HCT116 (cell line): Measurements from ENCODE around the gene METRN. TPM values are rescaled to one million over a fixed set of nuclear protein-coding genes. Genes with fewer than 3 reads are reported as not detected.

Source experiments
- ATAC-seq: fragments of 200-7000 bp; cut with Tn5 transposase; 2 replicates; pipeline ENCODE4 v1.9.1; 2020; ENCODE audit warnings: mild to moderate bottlenecking, moderate library complexity
- BruUV-seq: library from RNA; stranded (reverse); fragments of 400-500 nt; replicated peaks from 2 replicates; lab custom pipeline; 2021; lab: Mats Ljungman, UMichigan
- CTCF ChIA-PET: fragments of 300-600 bp; sonication (Branson Sonifier 250); formaldehyde crosslinking; loops from one replicate; lab custom pipeline; 2021; ENCODE audit warnings: antibody characterized with exemption; lab: Charles Lee
- POLR2A ChIA-PET: fragments of 300-600, 350-600 bp; sonication (Branson Sonifier 250); formaldehyde crosslinking; loops from one replicate; lab custom pipeline; 2021; ENCODE audit warnings: antibody characterized with exemption; lab: Charles Lee
- RAD21 ChIA-PET, 2 experiments: fragments of 300-600 bp; sonication (Branson Sonifier 250); formaldehyde crosslinking; loops; one replicate each; lab custom pipeline; 2023; ENCODE audit warnings: low total read pairs in 2 of 2; ENCODE audit not compliant: uncharacterized antibody in 2 of 2, unreplicated experiment in 2 of 2, low non-redundant PET in 1 of 2; lab: Charles Lee
- DNase-seq: peaks from one replicate; pipeline ENCODE4 v3.0.0-alpha.2; 2010; ENCODE audit warnings: low read depth, low spot score
- H2AFZ ChIP-seq: fragments of 200-600 bp; shearing (Covaris generic), sonication (generic); 2 replicates; pipeline ENCODE4 v1.6.1; 2017; ENCODE audit warnings: low read depth, mixed run types, mixed read lengths, antibody characterized with exemption, low read length; ENCODE audit not compliant: poor library complexity, severe bottlenecking
- H3K27ac ChIP-seq: 2 replicates; pipeline ENCODE4 v1.5.1; 2012; ENCODE audit warnings: low read depth, low read length
- H3K27me3 ChIP-seq: fragments of 200-600 bp; sonication (generic); 2 replicates; pipeline ENCODE4 v1.6.1; 2016; ENCODE audit warnings: mixed run types, low read length, mixed read lengths; ENCODE audit not compliant: insufficient read depth
- H3K36me3 ChIP-seq, 2 experiments: fragments of 200-500 bp in 1 of 2; fragments of 200-600 bp in 1 of 2; sonication (Bioruptor generic) in 1 of 2; sonication (generic) in 1 of 2; 2 replicates each; pipeline versions ENCODE4 v1.5.1 to v1.6.1; 2014 to 2016; ENCODE audit warnings: low read length in 2 of 2, inconsistent platforms in 1 of 2, mixed read lengths in 1 of 2, mixed run types in 1 of 2; ENCODE audit not compliant: insufficient read depth in 2 of 2, control insufficient read depth in 1 of 2
- H3K4me1 ChIP-seq, 2 experiments: fragments of 200-600 bp in 1 of 2; sonication (generic) in 1 of 2; 2 replicates each; pipeline versions ENCODE4 v1.5.1 to v1.6.1; 2012 to 2017; ENCODE audit warnings: low read length in 2 of 2, inconsistent platforms in 1 of 2, mild to moderate bottlenecking in 1 of 2, mixed read lengths in 1 of 2, mixed run types in 1 of 2, moderate library complexity in 1 of 2; ENCODE audit not compliant: insufficient read depth in 2 of 2, control insufficient read depth in 1 of 2
- H3K4me2 ChIP-seq: fragments of 200-600 bp; sonication (generic); 2 replicates; pipeline ENCODE4 v1.6.1; 2017; ENCODE audit warnings: mixed run types, low read length, mixed read lengths
- H3K4me3 ChIP-seq, 2 experiments: fragments of 200-600 bp in 1 of 2; sonication (generic) in 1 of 2; replicated peaks in 1 of 2; 2 replicates each; pipeline ENCODE4 v1.5.1; 2011 to 2016; ENCODE audit warnings: low read length in 2 of 2, control low read depth in 1 of 2, low read depth in 1 of 2, mild to moderate bottlenecking in 1 of 2, mixed read lengths in 1 of 2, mixed run types in 1 of 2
- H3K79me2 ChIP-seq: fragments of 200-600 bp; sonication (generic); 2 replicates; pipeline ENCODE4 v1.6.1; 2017; ENCODE audit warnings: mild to moderate bottlenecking, mixed run types, low read length, moderate library complexity, mixed read lengths; ENCODE audit not compliant: insufficient read depth
- H3K9ac ChIP-seq: fragments of 200-600 bp; sonication (generic); 2 replicates; pipeline ENCODE4 v1.6.1; 2016; ENCODE audit warnings: low read length, mixed read lengths
- H3K9me2 ChIP-seq: fragments of 200-600 bp; sonication (generic), shearing (Covaris generic); 2 replicates; pipeline ENCODE4 v1.6.1; 2017; ENCODE audit warnings: mixed run types, mild to moderate bottlenecking, moderate library complexity; ENCODE audit not compliant: insufficient read depth
- H3K9me3 ChIP-seq, 2 experiments: fragments of 200-500 bp in 1 of 2; fragments of 200-600 bp in 1 of 2; sonication (Bioruptor generic) in 1 of 2; sonication (generic) in 1 of 2; 2 replicates each; pipeline ENCODE4 v1.6.1; 2014 to 2017; ENCODE audit warnings: low read length in 2 of 2, mixed read lengths in 2 of 2, inconsistent platforms in 1 of 2, low read depth in 1 of 2, mild to moderate bottlenecking in 1 of 2, mixed run types in 1 of 2, moderate library complexity in 1 of 2; ENCODE audit not compliant: control insufficient read depth in 1 of 2, insufficient read depth in 1 of 2
- H4K20me1 ChIP-seq: fragments of 200-600 bp; sonication (generic), shearing (Covaris generic); 2 replicates; pipeline ENCODE4 v1.6.1; 2017; ENCODE audit warnings: mixed run types, mild to moderate bottlenecking, moderate library complexity; ENCODE audit not compliant: insufficient read depth
- CEBPB ChIP-seq: IDR thresholded peaks from 2 replicates; pipeline ENCODE4 v1.6.1; 2012; ENCODE audit warnings: low read depth
- EGR1 ChIP-seq: IDR thresholded peaks from 2 replicates; pipeline ENCODE4 v1.6.1; 2012; ENCODE audit warnings: low read depth
- ELF1 ChIP-seq: IDR thresholded peaks from 2 replicates; pipeline ENCODE4 v1.6.1; 2012; ENCODE audit warnings: low read depth, borderline replicate concordance
- EZH2 ChIP-seq: fragments of 200-600 bp; sonication (generic); IDR thresholded peaks from 2 replicates; pipeline ENCODE4 v1.6.1; 2017; ENCODE audit warnings: antibody characterized with exemption, mixed run types
- EZH2phosphoT487 ChIP-seq: fragments of 200-600 bp; IDR thresholded peaks from 2 replicates; pipeline ENCODE4 v1.6.1; 2018; ENCODE audit warnings: antibody characterized with exemption, borderline replicate concordance
- FOSL1 ChIP-seq: IDR thresholded peaks from 2 replicates; pipeline ENCODE4 v1.6.1; 2012; ENCODE audit warnings: low read depth
- JUND ChIP-seq: IDR thresholded peaks from 2 replicates; pipeline ENCODE4 v1.6.1; 2012
- POLR2A ChIP-seq: IDR thresholded peaks from 2 replicates; pipeline ENCODE4 v1.7.0; 2011; ENCODE audit warnings: borderline replicate concordance; ENCODE audit not compliant: insufficient read depth, insufficient read length; ENCODE audit errors: extremely low read depth
- RAD21 ChIP-seq: IDR thresholded peaks from 2 replicates; pipeline ENCODE4 v1.6.1; 2012; ENCODE audit warnings: low read depth, mild to moderate bottlenecking
- SIN3A ChIP-seq: IDR thresholded peaks from 2 replicates; pipeline ENCODE4 v1.6.1; 2012; ENCODE audit warnings: low read depth
- SP1 ChIP-seq: IDR thresholded peaks from 2 replicates; pipeline ENCODE4 v1.6.1; 2012; ENCODE audit warnings: low read depth
- SRF ChIP-seq: IDR thresholded peaks from 2 replicates; pipeline ENCODE4 v1.6.1; 2012; ENCODE audit warnings: low read depth
- ZFX ChIP-seq: fragments of 450-650 bp; IDR thresholded peaks from 2 replicates; pipeline ENCODE4 v1.6.1; 2017
- ZNF274 ChIP-seq: fragments of 200-500 bp; sonication (Bioruptor generic); IDR thresholded peaks from 2 replicates; pipeline ENCODE4 v1.6.1; 2014; ENCODE audit warnings: mild to moderate bottlenecking, low read depth, low read length, inconsistent platforms
- intact Hi-C: fragments of 100-400 bp; cut with micrococcal nuclease; formaldehyde crosslinking; loops from 2 replicates; pipeline ENCODE4 v1.10.0; 2022
- total RNA-seq: library from RNA; stranded (reverse); gene quantifications from one replicate; pipeline ENCODE4 v1.2.1, GENCODE V29; 2021; ENCODE audit not compliant: unreplicated experiment
- TF ChIP-seq, protein P1 (sequence below): IDR thresholded peaks from 2 replicates; pipeline ENCODE4 v1.6.1; 2012
- TF ChIP-seq, protein P2 (sequence below): IDR thresholded peaks from 2 replicates; pipeline ENCODE4 v1.6.1; 2012; ENCODE audit warnings: low read depth
- TF ChIP-seq, protein P3 (sequence below), 3 experiments: fragments of 200-600 bp in 1 of 3; sonication (generic) in 1 of 3; IDR thresholded peaks in 2 of 3; conservative IDR thresholded peaks in 1 of 3; 2 replicates each; pipeline ENCODE4 v1.5.1; 2012 to 2017; ENCODE audit warnings: low read depth in 2 of 3, low read length in 2 of 3, antibody characterized with exemption in 1 of 3, borderline replicate concordance in 1 of 3, control low read depth in 1 of 3, mild to moderate bottlenecking in 1 of 3, mixed read lengths in 1 of 3, mixed run types in 1 of 3, moderate library complexity in 1 of 3; ENCODE audit not compliant: insufficient read depth in 1 of 3

Gene METRN
- total RNA-seq, 1 experiment from 2014 or later, result 193 TPM

DNA sequence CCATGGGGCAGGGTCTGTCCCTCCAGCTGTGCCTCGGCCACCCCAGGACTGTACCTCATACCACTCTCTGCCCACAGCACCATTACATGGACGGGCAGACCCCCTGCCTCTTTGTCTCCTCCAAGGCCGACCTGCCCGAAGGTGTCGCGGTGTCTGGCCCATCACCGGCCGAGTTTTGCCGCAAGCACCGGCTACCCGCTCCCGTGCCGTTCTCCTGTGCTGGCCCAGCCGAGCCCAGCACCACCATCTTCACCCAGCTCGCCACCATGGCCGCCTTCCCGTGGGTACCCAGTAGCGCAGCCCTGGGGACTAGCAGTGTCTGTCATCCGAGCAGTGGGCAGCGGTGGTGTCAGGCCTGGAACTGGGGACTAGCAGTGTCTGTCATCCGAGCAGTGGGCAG, 42.1 kb upstream of the METRN start:
- intact Hi-C loops, result no loop called here
- Histone ChIP-seq H4K20me1 (no peaks in the 10 kb centered on the region), H3K27ac (no peak overlapping the region), H3K79me2 (peaks cover 26% of the 10 kb centered on the region), H3K9me2 (no peaks in the 10 kb centered on the region), H3K36me3 (peaks cover 0 to 4% of the 10 kb centered on the region in 2 experiments; a peak in 1 of 4 replicates), H2AFZ (no peak overlapping the region), H3K27me3 (no peaks in the 10 kb centered on the region), H3K4me2 (no peak overlapping the region), H3K9ac (no peak overlapping the region), H3K4me3 (no peak overlapping the region), H3K9me3 (no peaks in the 10 kb centered on the region), H3K4me1 (peaks cover 0 to 5% of the 10 kb centered on the region in 2 experiments; a peak in 1 of 4 replicates)
- no peak for DNase-seq
- BruUV-seq, result no TSS peak
- ChIA-PET RAD21 (no interaction called here), POLR2A (no interaction called here), CTCF (no interaction called here)
- ATAC-seq, result no peak
- TF ChIP-seq EZH2phosphoT487 (no peak), FOSL1 (no peak), ZFX (no peak), RAD21 (no peak), ZNF274 (no peak), SRF (no peak), EGR1 (no peak), CEBPB (no peak), SP1 (no peak), SIN3A (no peak), ELF1 (no peak), POLR2A (no peak), JUND (no peak), EZH2 (no peak)
- TF ChIP-seq, protein P1, sequence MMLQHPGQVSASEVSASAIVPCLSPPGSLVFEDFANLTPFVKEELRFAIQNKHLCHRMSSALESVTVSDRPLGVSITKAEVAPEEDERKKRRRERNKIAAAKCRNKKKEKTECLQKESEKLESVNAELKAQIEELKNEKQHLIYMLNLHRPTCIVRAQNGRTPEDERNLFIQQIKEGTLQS, result no peak
- TF ChIP-seq, protein P2, sequence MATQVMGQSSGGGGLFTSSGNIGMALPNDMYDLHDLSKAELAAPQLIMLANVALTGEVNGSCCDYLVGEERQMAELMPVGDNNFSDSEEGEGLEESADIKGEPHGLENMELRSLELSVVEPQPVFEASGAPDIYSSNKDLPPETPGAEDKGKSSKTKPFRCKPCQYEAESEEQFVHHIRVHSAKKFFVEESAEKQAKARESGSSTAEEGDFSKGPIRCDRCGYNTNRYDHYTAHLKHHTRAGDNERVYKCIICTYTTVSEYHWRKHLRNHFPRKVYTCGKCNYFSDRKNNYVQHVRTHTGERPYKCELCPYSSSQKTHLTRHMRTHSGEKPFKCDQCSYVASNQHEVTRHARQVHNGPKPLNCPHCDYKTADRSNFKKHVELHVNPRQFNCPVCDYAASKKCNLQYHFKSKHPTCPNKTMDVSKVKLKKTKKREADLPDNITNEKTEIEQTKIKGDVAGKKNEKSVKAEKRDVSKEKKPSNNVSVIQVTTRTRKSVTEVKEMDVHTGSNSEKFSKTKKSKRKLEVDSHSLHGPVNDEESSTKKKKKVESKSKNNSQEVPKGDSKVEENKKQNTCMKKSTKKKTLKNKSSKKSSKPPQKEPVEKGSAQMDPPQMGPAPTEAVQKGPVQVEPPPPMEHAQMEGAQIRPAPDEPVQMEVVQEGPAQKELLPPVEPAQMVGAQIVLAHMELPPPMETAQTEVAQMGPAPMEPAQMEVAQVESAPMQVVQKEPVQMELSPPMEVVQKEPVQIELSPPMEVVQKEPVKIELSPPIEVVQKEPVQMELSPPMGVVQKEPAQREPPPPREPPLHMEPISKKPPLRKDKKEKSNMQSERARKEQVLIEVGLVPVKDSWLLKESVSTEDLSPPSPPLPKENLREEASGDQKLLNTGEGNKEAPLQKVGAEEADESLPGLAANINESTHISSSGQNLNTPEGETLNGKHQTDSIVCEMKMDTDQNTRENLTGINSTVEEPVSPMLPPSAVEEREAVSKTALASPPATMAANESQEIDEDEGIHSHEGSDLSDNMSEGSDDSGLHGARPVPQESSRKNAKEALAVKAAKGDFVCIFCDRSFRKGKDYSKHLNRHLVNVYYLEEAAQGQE, result no peak
- TF ChIP-seq, protein P3, sequence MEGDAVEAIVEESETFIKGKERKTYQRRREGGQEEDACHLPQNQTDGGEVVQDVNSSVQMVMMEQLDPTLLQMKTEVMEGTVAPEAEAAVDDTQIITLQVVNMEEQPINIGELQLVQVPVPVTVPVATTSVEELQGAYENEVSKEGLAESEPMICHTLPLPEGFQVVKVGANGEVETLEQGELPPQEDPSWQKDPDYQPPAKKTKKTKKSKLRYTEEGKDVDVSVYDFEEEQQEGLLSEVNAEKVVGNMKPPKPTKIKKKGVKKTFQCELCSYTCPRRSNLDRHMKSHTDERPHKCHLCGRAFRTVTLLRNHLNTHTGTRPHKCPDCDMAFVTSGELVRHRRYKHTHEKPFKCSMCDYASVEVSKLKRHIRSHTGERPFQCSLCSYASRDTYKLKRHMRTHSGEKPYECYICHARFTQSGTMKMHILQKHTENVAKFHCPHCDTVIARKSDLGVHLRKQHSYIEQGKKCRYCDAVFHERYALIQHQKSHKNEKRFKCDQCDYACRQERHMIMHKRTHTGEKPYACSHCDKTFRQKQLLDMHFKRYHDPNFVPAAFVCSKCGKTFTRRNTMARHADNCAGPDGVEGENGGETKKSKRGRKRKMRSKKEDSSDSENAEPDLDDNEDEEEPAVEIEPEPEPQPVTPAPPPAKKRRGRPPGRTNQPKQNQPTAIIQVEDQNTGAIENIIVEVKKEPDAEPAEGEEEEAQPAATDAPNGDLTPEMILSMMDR (IDR thresholded peaks at IDR 0.05 in 2 of 3, conservative IDR thresholded peaks at IDR 0.05 in 1 of 3; ENCODE audit: borderline replicate concordance in 1 of 3, insufficient read depth in 1 of 3, low read depth in 2 of 3, low read length in 2 of 3), result no peak
